WERI-Rb-1 (cell line): ENCODE measurements around the gene CTPS1.

Experiments
- DNase-seq: peaks from one replicate; pipeline ENCODE4 v3.0.0-alpha.2; 2020
- H3K27ac ChIP-seq: fragments of 250-450 bp; sonication (Bioruptor Pico); 2 replicates; pipeline ENCODE4 v1.5.1; 2020; ENCODE audit warnings: mild to moderate bottlenecking, moderate library complexity
- H3K27me3 ChIP-seq: fragments of 250-450 bp; sonication (Bioruptor Pico); 2 replicates; pipeline ENCODE4 v1.5.1; 2021; ENCODE audit warnings: mild to moderate bottlenecking, low read depth, moderate library complexity; ENCODE audit not compliant: insufficient read depth, severe bottlenecking
- H3K36me3 ChIP-seq: fragments of 250-450 bp; sonication (Bioruptor Pico); 2 replicates; pipeline ENCODE4 v1.5.1; 2020; ENCODE audit warnings: mild to moderate bottlenecking, moderate library complexity
- H3K4me3 ChIP-seq: 2 replicates; pipeline ENCODE4 v1.5.1; 2011; ENCODE audit warnings: low read depth, mild to moderate bottlenecking, control low read depth, low read length
- H3K9me3 ChIP-seq: fragments of 250-450 bp; sonication (Bioruptor Pico); 2 replicates; pipeline ENCODE4 v1.5.1; 2021; ENCODE audit warnings: mild to moderate bottlenecking, moderate library complexity; ENCODE audit not compliant: severe bottlenecking
- CTCF ChIP-seq: IDR thresholded peaks from 2 replicates; pipeline ENCODE4 v1.5.1; 2011; ENCODE audit warnings: low read depth, mild to moderate bottlenecking, control low read depth, inconsistent platforms, low read length

Gene CTPS1

GRCh38 chr1:40971966-40972365 lies 7.5 kb upstream of the CTPS1 start:
- TF ChIP-seq CTCF: no peak
- Histone ChIP-seq H3K9me3 (no peaks in the 10 kb centered on the region), H3K4me3 (no peak overlapping the region), H3K27ac (no peak overlapping the region), H3K27me3 (no peaks in the 10 kb centered on the region), H3K36me3 (no peaks in the 10 kb centered on the region)
- DNase-seq: no peak

- no peak for DNase-seq
- no peaks in the 10 kb centered on the region for H3K9me3 ChIP-seq
- no peak overlapping the region for H3K27ac ChIP-seq
- no peaks in the 10 kb centered on the region for H3K36me3 ChIP-seq
- no peak overlapping the region for H3K4me3 ChIP-seq
- H3K27me3 ChIP-seq: no peaks in the 10 kb centered on the region
- no peak for TF ChIP-seq CTCF
Observed at GRCh38 chr1:40973912-40974311, 5.6 kb upstream of the CTPS1 start.

GRCh38 chr1:40974945-40975344 lies 4.6 kb upstream of the CTPS1 start:
- DNase-seq: no peak
- H3K9me3 ChIP-seq: no peaks in the 10 kb centered on the region
- no peak overlapping the region for H3K27ac ChIP-seq
- TF ChIP-seq CTCF: no peak
- H3K4me3 ChIP-seq: no peak overlapping the region
- H3K36me3 ChIP-seq: no peaks in the 10 kb centered on the region
- no peaks in the 10 kb centered on the region for H3K27me3 ChIP-seq

GRCh38 chr1:40976952-40977690 lies 2.4 kb upstream of the CTPS1 start:
- H3K27ac ChIP-seq: no peak overlapping the region
- no peak for TF ChIP-seq CTCF
- H3K9me3 ChIP-seq: no peaks in the 10 kb centered on the region
- no peak overlapping the region for H3K4me3 ChIP-seq
- H3K36me3 ChIP-seq: peaks cover 19% of the 10 kb centered on the region
- H3K27me3 ChIP-seq: no peaks in the 10 kb centered on the region
- no peak for DNase-seq

GRCh38 chr1:40977716-40978115 lies 1.8 kb upstream of the CTPS1 start:
- H3K27ac ChIP-seq: no peak overlapping the region
- no peak for DNase-seq
- TF ChIP-seq CTCF: no peak
- no peaks in the 10 kb centered on the region for H3K9me3 ChIP-seq
- H3K4me3 ChIP-seq: no peak overlapping the region
- H3K27me3 ChIP-seq: no peaks in the 10 kb centered on the region
- peaks cover 25% of the 10 kb centered on the region for H3K36me3 ChIP-seq

GRCh38 chr1:40978886-40979240 lies 633 bp upstream of the CTPS1 start:
- no peak overlapping the region for H3K4me3 ChIP-seq
- H3K9me3 ChIP-seq: no peaks in the 10 kb centered on the region
- peak overlapping the region; percentile 100 for H3K27ac ChIP-seq
- no peak for DNase-seq
- no peaks in the 10 kb centered on the region for H3K27me3 ChIP-seq
- no peak for TF ChIP-seq CTCF
- peaks cover 35% of the 10 kb centered on the region for H3K36me3 ChIP-seq
